Kidney epithelial cell (primary cell): ENCODE results near the gene EEIG2. TPM values are rescaled to one million over a fixed set of nuclear protein-coding genes. Genes with fewer than 3 reads are reported as not detected.

Source experiments
- DNase-seq: peaks from one replicate; pipeline ENCODE4 v3.0.0-alpha.2; 2010; ENCODE audit warnings: low read depth
- H3K27me3 ChIP-seq: 2 replicates; pipeline ENCODE4 v1.6.0; 2011; ENCODE audit warnings: low read length; ENCODE audit not compliant: control insufficient read depth, insufficient read depth
- H3K36me3 ChIP-seq: 2 replicates; pipeline ENCODE4 v1.5.1; 2011; ENCODE audit warnings: low read length; ENCODE audit not compliant: control insufficient read depth, insufficient read depth
- H3K4me3 ChIP-seq: 2 replicates; pipeline ENCODE4 v1.5.1; 2011; ENCODE audit warnings: low read depth, mild to moderate bottlenecking, control low read depth, low read length
- total RNA-seq: library from RNA; depleted of rRNA; stranded (reverse); fragments of >200 nt; gene quantifications from 2 replicates; pipeline ENCODE4 v1.2.3, GENCODE V29; 2015
- TF ChIP-seq, protein P1 (sequence below): IDR thresholded peaks from 2 replicates; pipeline ENCODE4 v1.5.1; 2011; ENCODE audit warnings: mild to moderate bottlenecking, moderate library complexity, low read length, control low read depth, inconsistent platforms; ENCODE audit not compliant: insufficient read depth, poor library complexity, severe bottlenecking

EEIG2 gene
- total RNA-seq, 1 donor from 2014 or later: 5.2 TPM

DNA sequence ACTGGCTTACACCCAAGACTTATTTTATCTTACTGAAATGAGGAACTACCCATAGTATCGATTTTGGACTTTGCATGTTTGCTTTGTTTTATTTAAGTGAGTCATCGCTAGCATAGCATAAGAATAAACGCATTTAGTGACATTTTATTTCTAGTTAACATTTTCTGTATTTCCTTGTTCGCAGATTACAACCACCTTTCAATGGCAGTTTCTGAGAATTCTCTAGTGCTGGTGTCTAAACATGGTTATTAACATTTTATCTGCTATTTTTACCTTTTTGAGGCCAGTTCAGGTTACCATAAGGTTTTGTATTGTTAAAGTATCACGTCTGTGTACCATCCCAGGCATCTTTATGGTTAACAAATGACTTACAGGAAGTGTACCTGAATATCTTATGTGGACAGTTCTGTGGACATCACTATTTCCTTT lies 24.5 kb downstream of the EEIG2 start:
- TF ChIP-seq, protein P1, sequence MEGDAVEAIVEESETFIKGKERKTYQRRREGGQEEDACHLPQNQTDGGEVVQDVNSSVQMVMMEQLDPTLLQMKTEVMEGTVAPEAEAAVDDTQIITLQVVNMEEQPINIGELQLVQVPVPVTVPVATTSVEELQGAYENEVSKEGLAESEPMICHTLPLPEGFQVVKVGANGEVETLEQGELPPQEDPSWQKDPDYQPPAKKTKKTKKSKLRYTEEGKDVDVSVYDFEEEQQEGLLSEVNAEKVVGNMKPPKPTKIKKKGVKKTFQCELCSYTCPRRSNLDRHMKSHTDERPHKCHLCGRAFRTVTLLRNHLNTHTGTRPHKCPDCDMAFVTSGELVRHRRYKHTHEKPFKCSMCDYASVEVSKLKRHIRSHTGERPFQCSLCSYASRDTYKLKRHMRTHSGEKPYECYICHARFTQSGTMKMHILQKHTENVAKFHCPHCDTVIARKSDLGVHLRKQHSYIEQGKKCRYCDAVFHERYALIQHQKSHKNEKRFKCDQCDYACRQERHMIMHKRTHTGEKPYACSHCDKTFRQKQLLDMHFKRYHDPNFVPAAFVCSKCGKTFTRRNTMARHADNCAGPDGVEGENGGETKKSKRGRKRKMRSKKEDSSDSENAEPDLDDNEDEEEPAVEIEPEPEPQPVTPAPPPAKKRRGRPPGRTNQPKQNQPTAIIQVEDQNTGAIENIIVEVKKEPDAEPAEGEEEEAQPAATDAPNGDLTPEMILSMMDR: no peak
- no peak for DNase-seq
- no peaks in the 10 kb centered on the region for H3K27me3 ChIP-seq

DNA sequence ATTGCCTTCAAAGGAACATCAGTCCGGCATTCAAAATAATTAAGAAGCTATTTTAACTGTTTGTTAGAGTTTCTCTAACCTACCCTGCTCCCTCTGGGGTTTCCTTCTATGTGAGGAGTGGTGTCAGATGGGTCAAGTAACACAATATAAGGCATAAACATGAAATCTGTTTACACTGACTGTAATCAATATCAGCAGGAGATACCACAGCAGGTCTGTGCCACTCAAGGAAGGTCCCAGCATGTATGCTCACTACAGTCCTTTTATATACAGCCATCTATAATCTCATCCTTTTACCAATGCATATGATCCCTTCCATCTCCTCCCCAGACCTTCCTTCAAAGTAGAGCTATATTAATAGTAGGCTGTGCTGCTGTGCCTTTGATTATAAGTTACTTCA lies 25.4 kb downstream of the EEIG2 start:
- TF ChIP-seq, protein P1: no peak
- no peak for DNase-seq
- H3K27me3 ChIP-seq: no peaks in the 10 kb centered on the region
- no peaks in the 10 kb centered on the region for H3K36me3 ChIP-seq
- H3K4me3 ChIP-seq: no peak overlapping the region

More for the DNA sequence above, 24.5 kb downstream of the EEIG2 start:
- Histone ChIP-seq H3K36me3 (no peaks in the 10 kb centered on the region), H3K4me3 (no peak overlapping the region)

DNA sequence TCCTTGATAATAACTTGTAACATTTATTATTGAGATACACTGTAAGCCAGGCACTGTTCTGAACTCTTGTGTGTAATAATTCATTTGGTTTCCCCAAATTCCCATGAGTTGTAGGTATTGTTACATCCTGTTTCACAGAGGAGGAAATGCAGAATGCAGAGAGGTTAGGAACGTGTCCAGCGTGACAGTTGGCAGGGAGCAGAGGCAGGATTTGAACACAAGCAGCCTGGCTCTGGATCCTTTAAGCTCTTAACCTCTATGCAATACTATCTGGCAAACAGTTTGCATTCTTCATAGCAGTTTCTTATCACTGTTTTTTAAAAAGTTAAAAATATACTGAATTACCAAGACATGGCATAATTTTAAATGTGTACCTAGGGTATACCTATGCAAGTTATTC lies 30.5 kb downstream of the EEIG2 start:
- TF ChIP-seq, protein P1: no peak
- DNase-seq: no peak
- H3K27me3 ChIP-seq: no peaks in the 10 kb centered on the region
- H3K36me3 ChIP-seq: no peaks in the 10 kb centered on the region
- no peak overlapping the region for H3K4me3 ChIP-seq

DNA sequence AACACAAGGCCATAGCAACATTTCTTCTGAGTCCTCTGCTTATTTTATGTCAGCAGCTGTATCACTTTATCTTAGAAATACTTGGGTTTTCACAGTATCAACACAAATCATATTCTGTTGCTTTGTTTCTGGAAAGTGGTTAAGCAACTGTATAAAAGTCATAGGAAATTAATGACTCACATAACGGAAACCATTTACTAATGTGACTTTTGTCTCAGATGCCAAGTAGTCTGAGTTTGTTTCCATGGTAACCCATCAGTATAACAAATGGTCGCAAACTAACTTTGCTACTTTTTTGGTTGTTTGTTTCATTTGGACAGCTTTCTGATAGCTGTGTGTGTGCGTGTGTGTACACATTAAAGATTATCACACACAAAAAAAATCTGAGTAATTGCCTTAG lies 31.1 kb downstream of the EEIG2 start:
- TF ChIP-seq, protein P1: no peak
- no peaks in the 10 kb centered on the region for H3K36me3 ChIP-seq
- DNase-seq: peak; percentile 73

DNA sequence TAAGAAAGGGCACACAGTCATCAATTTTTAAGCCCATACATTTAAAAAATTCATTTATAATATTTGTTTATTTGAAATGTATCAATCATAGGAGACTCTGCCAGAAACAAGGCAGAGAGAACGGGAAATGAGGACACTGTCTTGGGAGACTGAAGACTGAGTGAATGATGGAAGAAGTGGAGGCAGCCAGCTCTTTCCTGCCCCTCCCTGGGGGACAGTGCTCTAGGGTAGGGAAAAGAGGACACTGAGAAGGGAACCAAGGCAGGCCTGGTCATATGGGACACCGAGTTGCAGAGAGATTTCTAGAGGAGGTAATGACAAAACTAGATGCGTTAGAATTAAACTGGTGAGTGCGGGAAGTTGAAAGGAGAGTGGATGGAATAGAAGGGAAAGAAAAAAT lies 31.6 kb downstream of the EEIG2 start:
- no peak for DNase-seq
- Histone ChIP-seq H3K36me3 (no peaks in the 10 kb centered on the region), H3K27me3 (no peaks in the 10 kb centered on the region), H3K4me3 (no peak overlapping the region)
- TF ChIP-seq, protein P1: no peak

More for the DNA sequence above, 31.1 kb downstream of the EEIG2 start:
- Histone ChIP-seq H3K4me3 (no peak overlapping the region), H3K27me3 (no peaks in the 10 kb centered on the region)

DNA sequence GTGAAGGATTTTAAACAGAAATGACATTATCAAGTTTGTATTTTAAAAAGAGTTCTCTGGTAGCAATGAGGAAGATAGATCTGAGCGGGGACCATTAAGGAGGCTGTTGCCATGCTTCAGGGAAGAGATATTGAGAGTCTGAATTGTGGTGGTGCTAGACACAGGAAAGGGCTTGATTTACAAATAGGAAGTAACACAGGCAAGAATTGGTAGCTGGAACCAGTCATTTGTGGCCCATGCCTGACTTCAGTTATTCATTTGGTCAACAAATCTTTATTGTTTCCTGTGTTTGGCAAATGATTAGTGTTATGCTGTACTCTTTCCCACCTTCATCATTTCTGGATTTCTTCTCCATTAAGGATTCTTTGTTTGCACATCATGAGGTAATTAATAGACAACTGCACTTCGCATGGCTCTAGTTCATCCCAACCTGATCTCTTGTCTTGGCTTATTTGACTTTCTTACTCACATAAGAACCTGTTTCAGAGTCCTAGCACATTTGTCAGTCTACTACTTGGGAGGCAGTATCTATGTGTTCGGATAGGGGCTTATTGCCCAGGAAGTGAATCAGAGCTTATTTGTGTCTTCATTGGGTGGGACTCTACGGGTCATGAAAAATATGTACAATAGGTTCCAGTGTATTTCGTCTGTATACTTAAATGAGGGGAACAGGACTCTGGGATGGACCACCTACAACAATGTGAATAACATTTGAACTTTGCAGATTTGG lies 32.3 kb downstream of the EEIG2 start:
- Histone ChIP-seq H3K27me3 (no peaks in the 10 kb centered on the region), H3K4me3 (no peak overlapping the region), H3K36me3 (no peaks in the 10 kb centered on the region)
- TF ChIP-seq, protein P1: no peak
- DNase-seq: no peak
